PC-3 (cell line): Measurements from ENCODE around the gene PELI2. TPM values are rescaled to one million over a fixed set of nuclear protein-coding genes. Genes with fewer than 3 reads are reported as not detected.

ENCODE experiments used
- ATAC-seq: fragments of 200-7000 bp; cut with Tn5 transposase; 2 replicates; pipeline ENCODE4 v1.9.1; 2020; ENCODE audit warnings: mild to moderate bottlenecking, moderate library complexity
- BruUV-seq: library from RNA; stranded (reverse); fragments of 400-500 nt; replicated peaks from 2 replicates; lab custom pipeline; 2021; lab: Mats Ljungman, UMichigan
- CTCF ChIA-PET: fragments of 300-600 bp; sonication (Branson Sonifier 250); formaldehyde crosslinking; loops from one replicate; lab custom pipeline; 2022; ENCODE audit warnings: antibody characterized with exemption; lab: Charles Lee
- POLR2A ChIA-PET: fragments of 300-600 bp; sonication (Branson Sonifier 250); formaldehyde crosslinking; loops from one replicate; lab custom pipeline; 2022; ENCODE audit warnings: antibody characterized with exemption; ENCODE audit not compliant: unreplicated experiment; lab: Charles Lee
- DNase-seq: peaks from one replicate; pipeline ENCODE4 v3.0.0-alpha.2; 2015
- H2AFZ ChIP-seq: fragments of 300-600 bp; sonication (generic); 2 replicates; pipeline ENCODE4 v1.6.0; 2016; ENCODE audit warnings: antibody characterized with exemption, low read length
- H3F3A ChIP-seq: fragments of 300-600 bp; sonication (generic); one replicate; pipeline ENCODE4 v1.6.0; 2017; ENCODE audit warnings: antibody characterized with exemption, low read length, control low read depth, mild to moderate bottlenecking; ENCODE audit not compliant: unreplicated experiment
- H3K27ac ChIP-seq: fragments of 300-600 bp; sonication (generic); 2 replicates; pipeline ENCODE4 v1.5.1; 2016; ENCODE audit warnings: mild to moderate bottlenecking, low read length
- H3K27me3 ChIP-seq: fragments of 300-600 bp; sonication (generic); 2 replicates; pipeline ENCODE4 v1.6.1; 2016; ENCODE audit warnings: low read length, mixed read lengths
- H3K36me3 ChIP-seq: fragments of 300-600 bp; sonication (generic); 2 replicates; pipeline ENCODE4 v1.6.1; 2016; ENCODE audit warnings: low read depth, mixed run types, low read length, mixed read lengths
- H3K4me1 ChIP-seq: fragments of 300-600 bp; sonication (generic); 2 replicates; pipeline ENCODE4 v1.5.1; 2016; ENCODE audit warnings: low read length; ENCODE audit not compliant: insufficient read depth
- H3K4me2 ChIP-seq: fragments of 300-600 bp; sonication (generic); 2 replicates; pipeline ENCODE4 v1.6.0; 2016; ENCODE audit warnings: low read length
- H3K4me3 ChIP-seq: fragments of 300-600 bp; sonication (generic); 2 replicates; pipeline ENCODE4 v1.5.1; 2016; ENCODE audit warnings: mild to moderate bottlenecking, low read length, mixed read lengths
- H3K79me2 ChIP-seq: fragments of 300-600 bp; sonication (generic); 2 replicates; pipeline ENCODE4 v1.6.1; 2017; ENCODE audit warnings: low read length, mixed read lengths
- H3K9ac ChIP-seq: fragments of 300-600 bp; sonication (generic); 2 replicates; pipeline ENCODE4 v1.6.0; 2016; ENCODE audit warnings: mild to moderate bottlenecking, low read length
- H3K9me2 ChIP-seq: fragments of 300-600 bp; sonication (generic); replicated peaks from 2 replicates; pipeline ENCODE4 v1.6.1; 2016; ENCODE audit warnings: mixed run types, low read length, mixed read lengths
- H3K9me3 ChIP-seq: fragments of 300-600 bp; sonication (generic); 2 replicates; pipeline ENCODE4 v1.6.1; 2016; ENCODE audit warnings: low read length, mixed read lengths
- H4K20me1 ChIP-seq: fragments of 300-600 bp; sonication (generic); 2 replicates; pipeline ENCODE4 v1.6.1; 2016; ENCODE audit warnings: low read length, mixed read lengths
- EZH2 ChIP-seq: fragments of 300-600 bp; sonication (generic); IDR thresholded peaks from one replicate; pipeline ENCODE4 v1.6.1; 2017; ENCODE audit warnings: antibody characterized with exemption, mild to moderate bottlenecking, low read length; ENCODE audit not compliant: unreplicated experiment
- EZH2phosphoT487 ChIP-seq: fragments of 300-600 bp; sonication (generic); IDR thresholded peaks from 2 replicates; pipeline ENCODE4 v1.6.1; 2018; ENCODE audit warnings: mild to moderate bottlenecking, antibody characterized with exemption, low read length, borderline replicate concordance
- intact Hi-C: fragments of 100-400 bp; cut with micrococcal nuclease; formaldehyde crosslinking; loops from 2 replicates; pipeline ENCODE4 v1.9.0; 2023
- total RNA-seq: library from RNA; depleted of rRNA; stranded (reverse); fragments of >200 nt; gene quantifications from 2 replicates; pipeline ENCODE4 v1.2.3, GENCODE V29; 2014
- TF ChIP-seq, protein P1 (sequence below): fragments of 300-600 bp; sonication (generic); conservative IDR thresholded peaks from 2 replicates; pipeline ENCODE4 v1.5.1; 2017; ENCODE audit warnings: antibody characterized with exemption, low read depth, mild to moderate bottlenecking, low read length

Gene PELI2
- total RNA-seq, 1 experiment from 2014 or later: 0.11 TPM

- Histone ChIP-seq H3K27ac (no peak overlapping the region), H2AFZ (no peak overlapping the region), H3F3A (no peaks in the 10 kb centered on the region), H3K9me2 (no peaks in the 10 kb centered on the region), H3K9ac (no peak overlapping the region), H3K4me2 (no peak overlapping the region), H3K4me3 (no peak overlapping the region), H3K9me3 (peaks cover 23% of the 10 kb centered on the region), H3K36me3 (no peaks in the 10 kb centered on the region), H3K4me1 (peaks cover 4% of the 10 kb centered on the region; the same call in 1 of the 2 replicates), H4K20me1 (no peaks in the 10 kb centered on the region), H3K27me3 (0 out of 2 replicates have a peak, but pooled peaks cover 3% of the 10 kb centered on the region), H3K79me2 (no peaks in the 10 kb centered on the region)
- POLR2A ChIA-PET: no interaction called here
- no peak for DNase-seq
- TF ChIP-seq, protein P1, sequence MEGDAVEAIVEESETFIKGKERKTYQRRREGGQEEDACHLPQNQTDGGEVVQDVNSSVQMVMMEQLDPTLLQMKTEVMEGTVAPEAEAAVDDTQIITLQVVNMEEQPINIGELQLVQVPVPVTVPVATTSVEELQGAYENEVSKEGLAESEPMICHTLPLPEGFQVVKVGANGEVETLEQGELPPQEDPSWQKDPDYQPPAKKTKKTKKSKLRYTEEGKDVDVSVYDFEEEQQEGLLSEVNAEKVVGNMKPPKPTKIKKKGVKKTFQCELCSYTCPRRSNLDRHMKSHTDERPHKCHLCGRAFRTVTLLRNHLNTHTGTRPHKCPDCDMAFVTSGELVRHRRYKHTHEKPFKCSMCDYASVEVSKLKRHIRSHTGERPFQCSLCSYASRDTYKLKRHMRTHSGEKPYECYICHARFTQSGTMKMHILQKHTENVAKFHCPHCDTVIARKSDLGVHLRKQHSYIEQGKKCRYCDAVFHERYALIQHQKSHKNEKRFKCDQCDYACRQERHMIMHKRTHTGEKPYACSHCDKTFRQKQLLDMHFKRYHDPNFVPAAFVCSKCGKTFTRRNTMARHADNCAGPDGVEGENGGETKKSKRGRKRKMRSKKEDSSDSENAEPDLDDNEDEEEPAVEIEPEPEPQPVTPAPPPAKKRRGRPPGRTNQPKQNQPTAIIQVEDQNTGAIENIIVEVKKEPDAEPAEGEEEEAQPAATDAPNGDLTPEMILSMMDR: no peak
- TF ChIP-seq EZH2: no peak
- TF ChIP-seq EZH2phosphoT487: no peak
- CTCF ChIA-PET: no interaction called here
- ATAC-seq: no peak
- no TSS peak for BruUV-seq
- intact Hi-C loops: no loop called here
Measured at GRCh38 chr14:56168007-56168616, 49.9 kb downstream of the PELI2 start.

DNA sequence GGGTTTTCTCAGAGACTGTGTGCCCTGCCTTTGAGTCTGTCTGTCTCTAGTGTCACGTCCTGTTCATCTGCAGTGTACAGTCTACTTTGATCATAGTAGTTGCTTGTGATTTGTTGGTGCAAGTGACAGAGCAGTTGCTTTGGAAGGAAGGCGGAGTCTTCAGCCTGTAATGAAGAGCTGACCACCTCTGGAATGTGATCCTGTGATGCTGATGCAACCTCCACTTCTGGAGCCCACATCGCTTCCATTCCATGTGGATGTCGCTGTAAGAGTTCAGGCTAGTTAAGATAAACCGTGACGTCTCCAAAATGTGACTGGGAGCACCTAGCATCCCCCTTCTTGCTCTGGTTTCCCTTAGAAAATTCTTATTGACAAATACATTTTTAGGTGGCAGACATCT, 51.8 kb downstream of the PELI2 start:
- Histone ChIP-seq H3F3A (no peaks in the 10 kb centered on the region), H3K36me3 (no peaks in the 10 kb centered on the region), H3K4me3 (no peak overlapping the region), H3K27ac (no peak overlapping the region), H3K9ac (no peak overlapping the region), H3K4me2 (no peak overlapping the region), H4K20me1 (no peaks in the 10 kb centered on the region), H3K4me1 (peaks cover 4% of the 10 kb centered on the region; the same call in 1 of the 2 replicates), H3K9me3 (peaks cover 12% of the 10 kb centered on the region; the same call in 1 of the 2 replicates), H3K79me2 (no peaks in the 10 kb centered on the region), H3K9me2 (no peaks in the 10 kb centered on the region), H2AFZ (no peak overlapping the region), H3K27me3 (peaks cover 9% of the 10 kb centered on the region; the same call in 1 of the 2 replicates)
- ChIA-PET POLR2A (no interaction called here), CTCF (no interaction called here)
- ATAC-seq (no peak), DNase-seq (no peak)
- intact Hi-C loops: no loop called here
- BruUV-seq: no TSS peak
- TF ChIP-seq EZH2phosphoT487 (no peak), EZH2 (no peak)
- TF ChIP-seq, protein P1: no peak

- Histone ChIP-seq H3F3A (no peaks in the 10 kb centered on the region), H3K4me1 (peaks cover 4% of the 10 kb centered on the region; the same call in 1 of the 2 replicates), H3K27me3 (peaks cover 16% of the 10 kb centered on the region; the same call in 1 of the 2 replicates), H3K79me2 (no peaks in the 10 kb centered on the region), H2AFZ (no peak overlapping the region), H3K9me3 (0 out of 2 replicates have a peak, but pooled peaks cover 4% of the 10 kb centered on the region), H3K9me2 (no peaks in the 10 kb centered on the region), H4K20me1 (no peaks in the 10 kb centered on the region), H3K4me3 (no peak overlapping the region), H3K27ac (no peak overlapping the region), H3K36me3 (no peaks in the 10 kb centered on the region), H3K9ac (no peak overlapping the region), H3K4me2 (no peak overlapping the region)
- no TSS peak for BruUV-seq
- ATAC-seq (no peak), DNase-seq (no peak)
- POLR2A ChIA-PET: no interaction called here
- intact Hi-C loops: no loop called here
- TF ChIP-seq EZH2phosphoT487 (no peak), EZH2 (no peak)
- TF ChIP-seq, protein P1: no peak
- CTCF ChIA-PET: no interaction called here
Measured at GRCh38 chr14:56170877-56171422, 52.7 kb downstream of the PELI2 start.
